GM23338 (cell line): Measurements from ENCODE around the gene CRHR1. TPM values are rescaled to one million over a fixed set of nuclear protein-coding genes. Genes with fewer than 3 reads are reported as not detected.

ENCODE experiments used
- ATAC-seq: fragments of 200-7000 bp; cut with Tn5 transposase; 3 replicates; pipeline ENCODE4 v1.9.1; 2020
- DNase-seq: peaks from one replicate; pipeline ENCODE4 v3.0.0-alpha.2; 2015; ENCODE audit warnings: low spot score
- H2AFZ ChIP-seq: fragments of 200-600 bp; sonication (generic); 2 replicates; pipeline ENCODE4 v1.8.0; 2016; ENCODE audit warnings: antibody characterized with exemption, mild to moderate bottlenecking, moderate library complexity
- H3F3A ChIP-seq: fragments of 200-600 bp; sonication (generic); replicated peaks from 2 replicates; pipeline ENCODE4 v1.8.0; 2017; ENCODE audit warnings: antibody characterized with exemption, mixed run types, low read depth
- H3K27ac ChIP-seq: fragments of 200-600 bp; sonication (generic); 2 replicates; pipeline ENCODE4 v1.6.1; 2016; ENCODE audit warnings: low read depth
- H3K27me3 ChIP-seq: fragments of 200-600 bp; sonication (generic); 2 replicates; pipeline ENCODE4 v1.8.0; 2016; ENCODE audit warnings: mild to moderate bottlenecking, mixed run types, moderate library complexity; ENCODE audit not compliant: insufficient read depth
- H3K36me3 ChIP-seq: fragments of 200-600 bp; sonication (generic); 2 replicates; pipeline ENCODE4 v1.8.0; 2016; ENCODE audit warnings: mild to moderate bottlenecking; ENCODE audit not compliant: insufficient read depth
- H3K4me1 ChIP-seq: fragments of 200-600 bp; sonication (generic); 2 replicates; pipeline ENCODE4 v1.8.0; 2016; ENCODE audit warnings: mild to moderate bottlenecking, moderate library complexity; ENCODE audit not compliant: insufficient read depth
- H3K4me2 ChIP-seq: fragments of 200-600 bp; sonication (generic); 2 replicates; pipeline ENCODE4 v1.7.1; 2017; ENCODE audit warnings: mixed run types
- H3K4me3 ChIP-seq: fragments of 200-600 bp; sonication (generic); 2 replicates; pipeline ENCODE4 v1.6.1; 2016; ENCODE audit warnings: mixed run types
- H3K79me2 ChIP-seq: fragments of 200-600 bp; sonication (generic); replicated peaks from 2 replicates; pipeline ENCODE4 v1.8.0; 2017; ENCODE audit warnings: mild to moderate bottlenecking; ENCODE audit not compliant: insufficient read depth
- H3K9me2 ChIP-seq: fragments of 200-600 bp; sonication (generic); 2 replicates; pipeline ENCODE4 v1.8.0; 2017; ENCODE audit not compliant: insufficient read depth
- H4K20me1 ChIP-seq: fragments of 200-600 bp; sonication (generic); replicated peaks from 2 replicates; pipeline ENCODE4 v1.8.0; 2017; ENCODE audit warnings: mild to moderate bottlenecking; ENCODE audit not compliant: insufficient read depth
- H3K27ac Mint-ChIP-seq: 2 replicates; pipeline ENCODE4 v1.8.0; 2020; ENCODE audit warnings: inconsistent platforms, mild to moderate bottlenecking, moderate library complexity, mixed read lengths
- H3K27me3 Mint-ChIP-seq: 3 replicates; pipeline ENCODE4 v1.8.0; 2022; ENCODE audit warnings: low read depth, mild to moderate bottlenecking, moderate library complexity, mixed read lengths, inconsistent platforms; ENCODE audit not compliant: insufficient read depth, poor library complexity
- H3K36me3 Mint-ChIP-seq: 3 replicates; pipeline ENCODE4 v1.8.0; 2021; ENCODE audit warnings: low read depth, mild to moderate bottlenecking, inconsistent platforms, moderate library complexity, mixed read lengths
- H3K4me1 Mint-ChIP-seq: 3 replicates; pipeline ENCODE4 v1.8.0; 2020; ENCODE audit warnings: mild to moderate bottlenecking, inconsistent platforms, mixed read lengths
- H3K4me3 Mint-ChIP-seq: 3 replicates; pipeline ENCODE4 v1.8.0; 2021; ENCODE audit warnings: moderate library complexity, mild to moderate bottlenecking, inconsistent platforms, mixed read lengths
- H3K9me3 Mint-ChIP-seq: 3 replicates; pipeline ENCODE4 v1.8.0; 2020; ENCODE audit warnings: moderate library complexity, mild to moderate bottlenecking, inconsistent platforms, mixed read lengths
- EZH2 ChIP-seq: fragments of 200-600 bp; sonication (generic); IDR thresholded peaks from one replicate; pipeline ENCODE4 v1.8.0; 2017; ENCODE audit warnings: antibody characterized with exemption, mild to moderate bottlenecking, low read depth; ENCODE audit not compliant: unreplicated experiment
- JUNB ChIP-seq: IDR thresholded peaks from one replicate; pipeline ENCODE4 v1.6.1; 2016; ENCODE audit warnings: antibody characterized with exemption; ENCODE audit not compliant: unreplicated experiment
- NANOG ChIP-seq: IDR thresholded peaks from 2 replicates; pipeline ENCODE4 v1.6.1; 2016; ENCODE audit warnings: antibody characterized with exemption, borderline replicate concordance
- POLR2AphosphoS5 ChIP-seq: IDR thresholded peaks from 2 replicates; pipeline ENCODE4 v1.6.1; 2016; ENCODE audit warnings: antibody characterized with exemption, low read depth
- REST ChIP-seq: IDR thresholded peaks from one replicate; pipeline ENCODE4 v1.6.1; 2018; ENCODE audit warnings: antibody characterized with exemption; ENCODE audit not compliant: unreplicated experiment
- ZNF331 ChIP-seq: fragments of 250-450 bp; sonication (Bioruptor Pico); IDR thresholded peaks from 2 replicates; pipeline ENCODE4 v1.5.0; 2020; ENCODE audit warnings: low read depth, mild to moderate bottlenecking, moderate library complexity
- ZNF462 ChIP-seq: fragments of 250-450 bp; sonication (Bioruptor Pico); IDR thresholded peaks from 2 replicates; pipeline ENCODE4 v1.5.0; 2020; ENCODE audit warnings: mild to moderate bottlenecking, moderate library complexity
- polyA plus RNA-seq: library from polyadenylated mRNA; unstranded; fragments of >200 nt; fragmentation: Nextera tagmentation; extraction: Ambion mirVana; gene quantifications from 2 replicates; pipeline ENCODE4 v1.2.1, GENCODE V29; 2016
- total RNA-seq: library from RNA; depleted of rRNA; stranded (reverse); fragments of >200 nt; shearing (Covaris generic); gene quantifications from 2 replicates; pipeline ENCODE4 v1.2.3, GENCODE V29; 2014
- TF ChIP-seq, protein P1 (sequence below): IDR thresholded peaks from 2 replicates; pipeline ENCODE4 v1.6.1; 2016; ENCODE audit warnings: antibody characterized with exemption

The CRHR1 gene
- total and polyA plus RNA-seq, 2 experiments from 2014 or later = 0.19 to 0.76 TPM

DNA sequence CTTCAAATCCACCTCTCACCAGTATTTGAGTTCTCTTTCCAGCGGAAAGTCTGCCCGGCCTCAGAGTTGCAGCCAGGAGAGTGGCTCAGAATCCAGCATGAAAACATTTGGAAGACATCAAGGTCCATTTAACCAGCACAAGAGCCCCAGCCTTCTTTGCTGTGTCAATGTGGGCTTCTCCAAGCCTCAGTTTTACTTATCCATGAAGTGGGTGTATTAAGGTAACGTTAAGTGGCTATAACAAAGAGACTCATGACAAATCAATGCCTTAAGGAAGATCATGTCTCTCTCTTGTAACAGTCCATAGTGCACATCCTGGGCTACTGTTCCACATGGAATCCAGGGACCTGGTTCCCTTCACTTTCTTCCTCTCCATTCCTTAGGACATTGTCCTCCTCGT, 59.6 kb downstream of the CRHR1 start (continued):
- no peak for TF ChIP-seq ZNF462 (CRISPR knock-in tag)
- TF ChIP-seq POLR2AphosphoS5 = no peak
- TF ChIP-seq JUNB = no peak
- TF ChIP-seq REST = no peak
- no peak for TF ChIP-seq ZNF331

DNA sequence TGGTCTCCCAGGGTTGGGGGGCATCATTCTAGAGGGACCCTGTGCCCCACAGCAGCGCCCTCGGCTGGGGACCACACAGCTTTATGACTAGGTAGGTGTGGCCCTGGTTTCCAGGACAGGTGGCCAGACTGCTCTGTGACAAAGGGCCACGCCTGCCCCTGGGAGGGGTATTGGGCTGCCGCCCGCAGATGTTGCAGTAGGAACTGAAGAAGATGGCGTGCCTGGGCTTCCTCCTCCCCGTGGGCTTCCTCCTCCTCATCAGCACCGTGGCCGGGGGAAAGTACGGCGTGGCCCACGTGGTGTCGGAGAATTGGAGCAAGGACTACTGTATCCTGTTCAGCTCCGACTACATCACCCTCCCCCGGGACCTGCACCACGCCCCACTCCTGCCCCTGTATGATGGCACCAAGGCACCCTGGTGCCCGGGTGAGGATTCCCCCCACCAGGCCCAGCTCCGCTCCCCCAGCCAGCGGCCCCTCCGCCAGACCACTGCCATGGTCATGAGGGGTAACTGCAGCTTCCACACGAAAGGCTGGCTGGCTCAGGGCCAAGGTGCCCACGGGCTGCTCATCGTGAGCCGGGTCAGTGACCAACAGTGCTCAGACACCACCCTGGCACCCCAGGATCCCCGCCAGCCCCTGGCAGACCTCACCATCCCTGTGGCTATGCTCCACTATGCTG, 60.7 kb downstream of the CRHR1 start, which contains the start of gene SPPL2C:
TSS of gene SPPL2C (plus strand) at position 187 of the 681 bp plus-strand sequence. CDS start at position 213, 26 bp downstream.
- Mint-ChIP-seq H3K27ac (no peak within 1 kb of the TSS), H3K4me3 (no peak within 1 kb of the TSS), H3K4me1 (no peaks in the 10 kb centered on the region), H3K9me3 (no peaks in the 10 kb centered on the region), H3K27me3 (peaks cover 14% of the 10 kb centered on the region), H3K36me3 (no peaks in the 10 kb centered on the region)
- H3F3A ChIP-seq = no peaks in the 10 kb centered on the region
- ATAC-seq = no peak
- H3K9me2 ChIP-seq = no peaks in the 10 kb centered on the region
- no peak within 1 kb of the TSS for H3K27ac ChIP-seq
- no peaks in the 10 kb centered on the region for H4K20me1 ChIP-seq
- H3K27me3 ChIP-seq = no peaks in the 10 kb centered on the region
- no peak within 1 kb of the TSS for H3K4me2 ChIP-seq
- H2AFZ ChIP-seq = no peak within 1 kb of the TSS
- H3K79me2 ChIP-seq = no peaks in the 10 kb centered on the region
- H3K4me1 ChIP-seq = no peaks in the 10 kb centered on the region
- no peak for TF ChIP-seq POLR2AphosphoS5
- TF ChIP-seq JUNB = no peak
- TF ChIP-seq, protein P1, sequence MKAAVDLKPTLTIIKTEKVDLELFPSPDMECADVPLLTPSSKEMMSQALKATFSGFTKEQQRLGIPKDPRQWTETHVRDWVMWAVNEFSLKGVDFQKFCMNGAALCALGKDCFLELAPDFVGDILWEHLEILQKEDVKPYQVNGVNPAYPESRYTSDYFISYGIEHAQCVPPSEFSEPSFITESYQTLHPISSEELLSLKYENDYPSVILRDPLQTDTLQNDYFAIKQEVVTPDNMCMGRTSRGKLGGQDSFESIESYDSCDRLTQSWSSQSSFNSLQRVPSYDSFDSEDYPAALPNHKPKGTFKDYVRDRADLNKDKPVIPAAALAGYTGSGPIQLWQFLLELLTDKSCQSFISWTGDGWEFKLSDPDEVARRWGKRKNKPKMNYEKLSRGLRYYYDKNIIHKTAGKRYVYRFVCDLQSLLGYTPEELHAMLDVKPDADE = no peak
- TF ChIP-seq EZH2 = no peak
- TF ChIP-seq REST = no peak
- no peak for TF ChIP-seq NANOG
- H3K36me3 ChIP-seq = no peaks in the 10 kb centered on the region
- no peak within 1 kb of the TSS for H3K4me3 ChIP-seq
- no peak for DNase-seq
